GM23248 (cell line): ENCODE measurements around the gene CHST1.

Source experiments
- EZH2 ChIP-seq: fragments of 200-600 bp; sonication (generic); IDR thresholded peaks from 2 replicates; pipeline ENCODE4 v1.6.1; 2018; ENCODE audit warnings: antibody characterized with exemption, mild to moderate bottlenecking; ENCODE audit not compliant: insufficient read depth, poor library complexity, severe bottlenecking
- EZH2phosphoT487 ChIP-seq: fragments of 200-600 bp; sonication (generic); IDR thresholded peaks from 2 replicates; pipeline ENCODE4 v1.6.1; 2018; ENCODE audit warnings: antibody characterized with exemption, moderate library complexity, mild to moderate bottlenecking, low read depth; ENCODE audit not compliant: insufficient read depth

DNA sequence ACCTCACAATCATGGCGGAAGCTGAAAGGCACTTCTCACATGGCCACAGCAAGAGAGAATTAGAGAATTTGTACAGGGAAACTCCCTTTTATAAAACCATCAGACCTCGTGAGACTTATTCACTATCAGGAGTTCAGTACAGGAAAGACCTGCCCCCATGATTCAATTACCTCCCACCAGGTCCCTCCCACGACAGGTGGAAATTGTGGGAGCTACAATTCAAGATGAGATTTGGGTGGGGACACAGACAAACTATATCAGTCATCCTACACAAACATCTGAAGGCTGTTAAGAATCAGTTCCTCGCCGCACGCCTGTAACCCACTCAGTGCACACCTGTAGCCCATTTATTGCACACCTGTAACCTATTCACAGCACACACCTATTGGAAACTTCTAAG is 39.8 kb downstream of the CHST1 start:
- TF ChIP-seq EZH2 (no peak), EZH2phosphoT487 (no peak)
